GM10266 (cell line): ENCODE results near the gene SLC39A11.

Experiments used
- DNase-seq: peaks from one replicate; pipeline ENCODE4 v3.0.0; 2012; ENCODE audit errors: extremely low spot score
- CTCF ChIP-seq: IDR thresholded peaks from 2 replicates; pipeline ENCODE4 v1.5.1; 2012; ENCODE audit warnings: mild to moderate bottlenecking, low read depth; ENCODE audit not compliant: control insufficient read depth, insufficient read depth; ENCODE audit errors: missing control alignments

The SLC39A11 gene

GRCh38 chr17:72984926-72985325, 107.6 kb downstream of the SLC39A11 start:
- TF ChIP-seq CTCF = no peak
- DNase-seq = no peak

- DNase-seq = no peak
These were observed 108.2 kb downstream of the SLC39A11 start for GRCh38 chr17:72984145-72984925.

GRCh38 chr17:72982680-72983079, 109.8 kb downstream of the SLC39A11 start:
- DNase-seq = no peak
- TF ChIP-seq CTCF = no peak

More at GRCh38 chr17:72984145-72984925, 108.2 kb downstream of the SLC39A11 start:
- no peak for TF ChIP-seq CTCF

DNA sequence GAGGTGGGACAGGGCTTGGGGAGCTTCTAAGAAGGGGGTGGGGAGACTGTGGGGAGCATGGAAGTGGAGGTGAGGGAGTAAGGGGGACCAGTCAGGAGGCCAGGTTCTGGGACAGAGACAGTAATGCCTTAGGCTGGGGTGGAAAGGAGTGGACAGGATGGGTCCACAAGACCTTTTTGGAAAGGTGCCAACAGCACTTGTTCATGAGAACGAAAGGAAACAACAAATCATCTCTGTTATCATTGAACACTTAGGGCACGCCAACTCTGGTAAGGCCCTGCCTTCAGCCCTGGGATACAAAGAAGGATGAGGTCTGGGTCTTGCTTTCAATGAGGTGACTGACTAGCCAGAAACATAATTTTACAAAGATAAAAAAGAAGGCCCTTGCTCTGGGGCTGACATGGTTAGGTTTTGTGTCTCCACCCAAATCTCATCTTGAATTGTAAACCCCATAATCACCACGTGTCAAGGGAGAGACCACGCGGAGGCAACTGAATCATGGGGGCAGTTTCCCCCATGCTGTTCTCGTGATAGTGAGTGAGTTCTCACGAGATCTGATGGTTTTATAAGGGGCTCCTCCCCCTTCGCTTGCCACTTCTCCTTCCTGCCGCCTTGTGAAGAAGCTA, 113.8 kb downstream of the SLC39A11 start:
- no peak for DNase-seq
- no peak for TF ChIP-seq CTCF

DNA sequence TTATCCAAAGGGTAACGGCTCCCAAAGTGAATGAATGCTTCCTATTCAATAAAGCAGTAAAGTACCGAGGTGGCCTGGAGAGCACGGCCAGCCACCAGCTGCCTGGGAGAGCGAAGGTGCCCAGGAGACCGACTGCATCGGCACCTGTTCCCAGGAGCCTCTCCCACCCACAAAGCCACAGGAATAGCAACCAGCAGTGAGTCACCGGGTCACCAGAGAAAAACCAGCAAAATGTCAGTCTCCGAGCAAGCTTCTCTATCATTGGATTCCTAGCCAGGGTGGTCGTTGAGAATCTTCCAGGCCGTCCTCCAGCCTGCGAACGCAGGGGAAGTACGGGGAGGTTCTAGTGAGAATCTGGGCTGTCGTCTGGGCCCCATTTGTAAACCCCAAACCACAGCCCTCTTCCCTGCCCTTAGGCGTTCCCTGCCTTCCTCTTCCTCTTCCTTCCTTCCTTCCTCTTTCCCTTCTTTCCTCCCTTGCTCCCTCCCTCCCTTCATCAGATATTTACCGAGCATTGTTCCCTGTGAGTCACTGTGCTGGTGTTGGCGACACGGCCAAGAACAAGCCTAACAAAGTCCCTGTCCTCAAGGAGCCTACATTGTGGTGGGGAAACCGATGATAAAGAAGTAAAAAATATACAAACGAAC, 114.6 kb downstream of the SLC39A11 start:
- DNase-seq = no peak
- TF ChIP-seq CTCF = no peak

DNA sequence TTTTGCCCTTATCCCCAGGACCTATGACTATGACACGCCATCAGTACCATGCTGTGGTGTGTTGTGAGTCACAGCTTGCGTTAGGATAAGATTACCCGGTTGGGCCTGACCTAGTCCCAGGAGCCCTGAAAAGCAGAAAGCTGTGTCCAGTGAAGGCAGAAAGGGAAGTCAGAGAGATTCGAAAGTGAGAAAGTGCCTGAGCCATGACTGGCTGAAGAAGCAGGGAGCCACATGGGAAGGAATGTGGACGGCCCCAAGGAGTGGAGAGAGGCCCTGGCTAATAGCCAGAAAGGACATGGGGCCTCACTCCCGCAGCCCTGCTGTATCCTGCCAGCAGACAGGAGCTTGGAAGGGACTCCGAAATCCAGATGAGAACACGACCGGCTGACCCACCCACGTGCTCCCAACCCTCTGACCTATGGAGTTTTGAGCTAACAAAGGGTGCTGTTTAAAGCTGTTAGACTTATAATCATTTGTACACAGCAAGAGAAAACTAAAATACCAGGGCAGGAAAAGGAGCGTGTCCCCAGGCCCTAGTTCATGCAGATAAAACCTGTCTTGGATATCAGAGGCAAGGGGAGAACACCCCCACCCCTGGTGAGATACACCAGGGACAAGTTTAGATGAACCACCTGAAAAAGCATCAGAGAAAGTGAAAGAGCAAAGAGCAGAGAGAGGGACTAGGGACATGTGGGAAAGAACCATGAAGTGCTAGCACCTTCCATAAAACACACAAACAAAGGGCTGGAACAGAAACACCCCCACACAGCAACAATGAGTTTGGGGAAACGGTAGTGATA, 115.3 kb downstream of the SLC39A11 start:
- peak; percentile 19 for DNase-seq

More for the DNA sequence above, 115.3 kb downstream of the SLC39A11 start:
- no peak for TF ChIP-seq CTCF
